Measurements from ENCODE around the gene CD22.

Gene CD22

DNA sequence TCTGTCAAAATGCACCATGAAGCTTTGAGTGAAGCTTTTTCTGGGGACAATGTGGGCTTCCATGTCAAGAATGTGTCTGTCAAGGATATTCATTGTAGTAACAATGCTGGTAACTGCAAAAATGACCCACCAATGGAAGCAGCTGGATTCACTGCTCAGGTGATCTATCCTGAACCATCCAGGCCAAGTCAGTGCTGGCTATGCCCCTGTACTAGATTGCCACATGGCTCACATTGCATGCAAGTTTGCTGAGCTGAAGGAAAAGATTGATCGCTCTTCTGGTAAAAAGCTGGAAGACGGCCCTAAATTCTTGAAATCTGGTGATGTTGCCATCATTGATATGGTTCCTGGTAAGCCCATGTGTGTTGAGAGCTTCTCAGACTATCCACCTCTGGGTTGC, 54.5 kb downstream of the CD22 start:
- TF ChIP-seq, protein P1, sequence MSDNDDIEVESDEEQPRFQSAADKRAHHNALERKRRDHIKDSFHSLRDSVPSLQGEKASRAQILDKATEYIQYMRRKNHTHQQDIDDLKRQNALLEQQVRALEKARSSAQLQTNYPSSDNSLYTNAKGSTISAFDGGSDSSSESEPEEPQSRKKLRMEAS (IDR thresholded peaks at IDR 0.05; ENCODE audit: low read depth, low read length) = no peak
- TF ChIP-seq, protein P2, sequence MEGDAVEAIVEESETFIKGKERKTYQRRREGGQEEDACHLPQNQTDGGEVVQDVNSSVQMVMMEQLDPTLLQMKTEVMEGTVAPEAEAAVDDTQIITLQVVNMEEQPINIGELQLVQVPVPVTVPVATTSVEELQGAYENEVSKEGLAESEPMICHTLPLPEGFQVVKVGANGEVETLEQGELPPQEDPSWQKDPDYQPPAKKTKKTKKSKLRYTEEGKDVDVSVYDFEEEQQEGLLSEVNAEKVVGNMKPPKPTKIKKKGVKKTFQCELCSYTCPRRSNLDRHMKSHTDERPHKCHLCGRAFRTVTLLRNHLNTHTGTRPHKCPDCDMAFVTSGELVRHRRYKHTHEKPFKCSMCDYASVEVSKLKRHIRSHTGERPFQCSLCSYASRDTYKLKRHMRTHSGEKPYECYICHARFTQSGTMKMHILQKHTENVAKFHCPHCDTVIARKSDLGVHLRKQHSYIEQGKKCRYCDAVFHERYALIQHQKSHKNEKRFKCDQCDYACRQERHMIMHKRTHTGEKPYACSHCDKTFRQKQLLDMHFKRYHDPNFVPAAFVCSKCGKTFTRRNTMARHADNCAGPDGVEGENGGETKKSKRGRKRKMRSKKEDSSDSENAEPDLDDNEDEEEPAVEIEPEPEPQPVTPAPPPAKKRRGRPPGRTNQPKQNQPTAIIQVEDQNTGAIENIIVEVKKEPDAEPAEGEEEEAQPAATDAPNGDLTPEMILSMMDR (IDR thresholded peaks at IDR 0.05; ENCODE audit: low read depth, low read length) = no peak
- TF ChIP-seq MYC (IDR thresholded peaks at IDR 0.05; ENCODE audit: low read depth, low read length) (no peak), POLR2A (IDR thresholded peaks at IDR 0.05; ENCODE audit: extremely low read depth, insufficient read length) (no peak)
- no peak overlapping the region for H3K4me3 ChIP-seq (ENCODE audit: low read depth, low read length)
- DNase-seq (ENCODE audit: low read depth) = no peak

DNA sequence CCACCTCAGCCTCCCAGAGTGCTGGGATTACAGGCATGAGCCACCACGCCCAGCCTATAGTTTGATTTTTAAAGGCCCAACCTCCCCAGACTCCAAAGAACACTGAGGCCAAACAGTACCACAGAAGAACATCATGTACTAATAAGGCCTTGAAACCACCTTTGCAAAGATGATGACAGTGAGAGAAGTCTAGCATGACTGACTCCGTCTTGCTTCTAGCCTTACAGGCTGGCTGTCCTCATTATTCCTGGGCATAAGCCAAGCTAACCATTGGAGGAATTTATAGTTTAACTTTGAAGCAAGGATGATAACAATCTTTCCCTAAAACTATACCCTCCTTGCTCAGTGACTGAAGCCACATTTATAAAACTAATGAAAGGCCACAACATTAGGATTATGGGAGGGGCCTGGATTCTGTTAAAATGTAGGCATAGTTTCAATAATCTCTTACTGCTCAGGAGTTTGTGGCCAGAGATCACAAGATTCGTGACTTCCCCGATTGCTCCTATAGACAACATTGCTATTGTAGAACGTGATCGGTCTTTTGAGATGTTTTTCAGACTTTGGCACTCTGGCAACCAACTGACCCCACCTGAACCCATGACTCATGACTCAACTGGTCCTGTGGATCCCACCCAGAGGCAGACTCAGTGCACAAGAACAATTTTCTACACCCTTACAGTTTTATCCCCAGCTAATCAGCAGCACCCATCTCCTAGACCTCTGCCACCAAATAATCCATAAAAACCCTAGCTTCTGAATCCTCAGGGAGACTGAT, 59.5 kb downstream of the CD22 start:
- H3K4me3 ChIP-seq (ENCODE audit: low read depth, low read length) = no peak overlapping the region
- TF ChIP-seq, protein P2 (IDR thresholded peaks at IDR 0.05; ENCODE audit: low read depth, low read length) = no peak
- no peak for DNase-seq (ENCODE audit: low read depth)

DNA sequence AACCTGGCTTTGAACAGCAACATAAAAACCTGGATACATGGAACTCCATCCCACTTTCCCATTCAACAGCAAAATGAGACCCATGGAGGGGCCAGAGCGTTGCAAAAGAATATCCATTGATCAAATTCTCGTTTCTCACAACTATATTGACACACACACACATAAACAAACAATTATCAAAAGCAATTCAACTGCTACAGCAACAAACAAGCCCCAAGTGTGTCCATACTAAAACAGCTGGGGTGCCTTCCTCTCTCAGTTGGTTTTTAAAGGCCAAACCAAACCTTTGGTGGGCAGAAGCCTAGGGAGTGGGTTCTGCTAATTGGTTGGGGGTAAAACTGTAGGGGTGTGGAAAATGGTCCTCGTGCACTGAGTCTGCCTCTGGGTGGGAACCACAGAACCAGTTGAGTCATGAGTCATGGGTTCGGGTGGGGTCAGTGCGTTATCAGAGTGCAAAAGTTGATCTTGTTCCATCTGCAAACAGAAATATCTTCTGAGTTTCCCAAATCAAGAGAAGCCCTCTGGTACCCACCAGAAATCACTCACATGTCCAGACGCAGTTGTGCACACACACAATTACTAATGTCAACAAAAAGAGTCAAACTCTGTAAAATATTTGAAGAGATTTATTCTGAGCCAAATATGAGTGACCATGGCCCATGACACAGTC, 60.3 kb downstream of the CD22 start:
- DNase-seq (ENCODE audit: low read depth) = no peak
- no peak overlapping the region for H3K4me3 ChIP-seq (ENCODE audit: low read depth, low read length)
- no peak for TF ChIP-seq POLR2A (IDR thresholded peaks at IDR 0.05; ENCODE audit: extremely low read depth, insufficient read length)
- no peak for TF ChIP-seq MYC (IDR thresholded peaks at IDR 0.05; ENCODE audit: low read depth, low read length)
- TF ChIP-seq, protein P1 (IDR thresholded peaks at IDR 0.05; ENCODE audit: low read depth, low read length) = no peak
- TF ChIP-seq, protein P2 (IDR thresholded peaks at IDR 0.05; ENCODE audit: low read depth, low read length) = no peak

DNA sequence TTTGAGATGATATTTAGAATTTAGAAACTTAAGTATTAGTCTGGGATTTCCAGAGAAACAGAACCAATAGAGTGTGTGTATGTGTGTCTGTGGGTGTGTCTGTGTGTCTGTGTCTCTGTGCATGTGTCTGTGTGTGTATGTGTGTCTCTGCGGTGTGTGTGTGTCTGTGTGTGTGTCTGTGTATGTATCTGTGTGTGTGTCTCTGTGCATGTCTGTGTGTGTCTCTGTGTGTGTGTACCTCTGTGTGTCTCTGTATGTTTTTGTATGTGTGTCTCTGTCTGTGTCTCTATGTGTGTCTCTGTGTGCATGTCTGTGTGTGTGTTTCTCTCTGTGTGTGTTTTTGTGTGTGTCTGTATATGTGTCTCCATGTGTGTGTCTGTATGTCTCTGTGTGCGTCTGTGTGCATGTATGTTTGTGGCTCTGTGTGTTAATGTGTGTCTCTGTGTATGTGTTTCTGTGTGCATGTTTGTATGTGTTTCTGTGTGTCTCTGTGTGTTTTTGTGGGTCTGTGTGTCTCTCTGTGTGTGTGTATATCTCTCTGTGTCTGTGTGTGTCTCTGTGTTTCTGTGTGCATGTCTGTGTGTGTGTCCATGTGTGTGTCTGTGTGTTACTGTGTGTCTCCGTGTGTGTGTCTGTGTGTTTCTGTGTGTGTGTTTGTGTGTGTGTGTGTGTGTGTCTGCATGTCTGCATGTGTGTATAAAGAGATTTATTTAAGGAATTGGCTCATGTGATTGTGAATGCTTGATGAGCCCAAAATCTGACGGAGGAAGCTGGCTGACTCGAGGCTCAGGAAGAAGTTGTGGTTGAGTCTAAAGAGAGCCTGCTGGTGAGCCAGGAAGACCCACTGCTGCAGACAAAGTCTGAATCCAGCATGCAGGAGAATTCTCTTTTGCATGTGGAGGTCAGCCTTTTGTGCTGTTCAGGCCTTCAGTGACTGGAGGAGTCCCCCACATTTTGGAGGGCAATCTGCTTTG, 64.0 kb downstream of the CD22 start:
- DNase-seq (ENCODE audit: low read depth) = no peak
- TF ChIP-seq, protein P1 (IDR thresholded peaks at IDR 0.05; ENCODE audit: low read depth, low read length) = no peak
- TF ChIP-seq POLR2A (IDR thresholded peaks at IDR 0.05; ENCODE audit: extremely low read depth, insufficient read length) (no peak), MYC (IDR thresholded peaks at IDR 0.05; ENCODE audit: low read depth, low read length) (no peak)
- TF ChIP-seq, protein P2 (IDR thresholded peaks at IDR 0.05; ENCODE audit: low read depth, low read length) = no peak
- no peak overlapping the region for H3K4me3 ChIP-seq (ENCODE audit: low read depth, low read length)

DNA sequence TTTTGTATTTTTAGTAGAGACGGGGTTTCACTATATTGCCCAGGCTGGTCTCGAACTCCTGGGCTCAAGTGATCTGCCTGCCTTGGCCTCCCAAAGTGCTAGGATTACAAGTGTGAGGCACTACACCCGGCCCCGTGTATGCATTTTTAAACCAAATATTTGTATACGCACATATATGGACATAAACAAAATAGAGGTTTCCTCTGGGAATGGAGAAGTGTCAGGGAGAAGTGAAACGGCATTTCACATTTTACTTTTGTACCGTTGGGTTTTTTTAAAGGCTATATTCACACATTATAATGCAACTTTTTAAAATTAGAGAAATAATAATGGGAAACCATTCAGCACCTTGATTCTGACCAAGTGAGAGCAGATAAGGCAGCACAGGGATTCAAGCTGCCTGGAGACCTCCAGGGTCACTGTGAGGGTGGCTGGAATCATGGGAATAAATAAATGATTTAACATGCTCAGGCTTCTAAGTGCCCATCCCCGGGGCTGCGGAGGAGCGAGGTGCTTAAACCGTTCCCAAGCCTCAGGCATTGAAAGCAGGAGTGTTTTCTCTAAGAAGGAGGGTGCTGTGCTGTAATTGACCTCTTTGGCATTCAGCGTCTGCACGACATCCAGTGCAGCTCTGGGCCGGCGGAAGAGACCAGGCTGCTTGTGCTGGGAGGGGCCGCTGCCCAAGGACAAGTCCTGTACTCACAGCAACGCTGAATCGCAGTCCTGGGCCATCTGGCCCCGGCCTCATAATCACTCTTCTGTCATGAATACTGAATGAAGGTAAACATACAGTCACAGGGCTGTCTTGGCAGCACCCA, 66.6 kb downstream of the CD22 start:
- DNase-seq (ENCODE audit: low read depth) = no peak
- H3K4me3 ChIP-seq (ENCODE audit: low read depth, low read length) = no peak overlapping the region
- TF ChIP-seq POLR2A (IDR thresholded peaks at IDR 0.05; ENCODE audit: extremely low read depth, insufficient read length) = no peak
- TF ChIP-seq, protein P1 (IDR thresholded peaks at IDR 0.05; ENCODE audit: low read depth, low read length) = no peak
- no peak for TF ChIP-seq MYC (IDR thresholded peaks at IDR 0.05; ENCODE audit: low read depth, low read length)
- TF ChIP-seq, protein P2 (IDR thresholded peaks at IDR 0.05; ENCODE audit: low read depth, low read length) = no peak
